Stimulated activated naive CD8-positive, alpha-beta T cell treated with anti-CD3 and anti-CD28 coated beads, Interleukin-15, Interleukin-2, amounts not matched to agents 100 ng/mL and 50 ng/mL, for 24 hours (primary cell): Measurements from ENCODE around the gene HLA-B.
"Not testable (repeated sequence)": the region's sequence is repeated elsewhere in the genome, so short reads cannot be mapped to it uniquely, and the experiment has no call there.

Source experiments
- H3K27ac Mint-ChIP-seq: one replicate; pipeline ENCODE4 v1.8.0; 2021; ENCODE audit warnings: mild to moderate bottlenecking, mixed read lengths
- H3K27me3 Mint-ChIP-seq: one replicate; pipeline ENCODE4 v1.8.0; 2021; ENCODE audit warnings: mixed read lengths
- H3K36me3 Mint-ChIP-seq: one replicate; pipeline ENCODE4 v1.8.0; 2021; ENCODE audit warnings: low read depth, mixed read lengths
- H3K4me1 Mint-ChIP-seq: one replicate; pipeline ENCODE4 v1.8.0; 2021; ENCODE audit warnings: low read depth, mixed read lengths
- H3K4me3 Mint-ChIP-seq: one replicate; pipeline ENCODE4 v1.8.0; 2021; ENCODE audit warnings: mild to moderate bottlenecking, mixed read lengths
- H3K9me3 Mint-ChIP-seq: one replicate; pipeline ENCODE4 v1.8.0; 2021; ENCODE audit warnings: mixed read lengths

Gene HLA-B

DNA sequence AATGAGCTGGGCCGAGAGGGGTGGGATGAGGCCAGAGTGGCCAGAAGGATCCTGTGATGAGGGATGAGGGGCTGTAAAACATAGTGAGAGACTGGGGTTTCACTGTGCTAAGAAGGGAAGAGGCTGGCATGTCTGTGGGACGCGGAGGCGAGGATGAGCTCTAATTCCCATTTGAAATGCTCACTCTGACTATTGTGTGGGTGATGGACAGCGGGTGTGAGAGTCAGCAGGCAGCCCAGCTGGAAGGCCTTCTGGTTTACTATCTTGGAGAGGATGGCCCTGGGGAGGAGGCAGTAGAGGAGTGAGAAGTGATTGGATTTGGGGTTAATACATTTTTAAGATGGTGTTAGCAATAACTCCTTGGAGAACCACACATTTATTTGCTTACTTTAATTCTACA, 37.0 kb upstream of the HLA-B start:
- Mint-ChIP-seq H3K4me3 (no peak overlapping the region), H3K27ac (no peak overlapping the region), H3K9me3 (no peaks in the 10 kb centered on the region), H3K36me3 (no peaks in the 10 kb centered on the region), H3K4me1 (peaks cover 16% of the 10 kb centered on the region), H3K27me3 (no peaks in the 10 kb centered on the region)

DNA sequence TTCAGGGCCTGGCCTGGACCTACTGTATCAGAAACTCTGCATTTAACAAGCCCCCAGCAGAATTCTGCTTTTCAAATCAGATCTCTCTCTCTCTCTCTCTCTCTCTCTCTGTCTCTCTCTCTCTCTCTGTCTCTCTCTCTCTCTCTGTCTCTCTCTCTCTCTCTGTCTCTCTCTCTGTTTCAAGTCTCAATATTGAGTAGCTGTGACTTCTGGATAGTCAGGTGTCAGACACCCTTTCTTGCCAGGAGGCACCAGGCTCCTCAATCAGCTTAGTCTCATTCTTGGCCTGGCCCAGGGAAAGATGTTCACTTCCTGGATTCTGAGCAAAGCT, 32.8 kb upstream of the HLA-B start:
- H3K27ac Mint-ChIP-seq, H3K27me3 Mint-ChIP-seq, H3K4me3 Mint-ChIP-seq, H3K9me3 Mint-ChIP-seq, H3K36me3 Mint-ChIP-seq, H3K4me1 Mint-ChIP-seq: not testable (repeated sequence)

DNA sequence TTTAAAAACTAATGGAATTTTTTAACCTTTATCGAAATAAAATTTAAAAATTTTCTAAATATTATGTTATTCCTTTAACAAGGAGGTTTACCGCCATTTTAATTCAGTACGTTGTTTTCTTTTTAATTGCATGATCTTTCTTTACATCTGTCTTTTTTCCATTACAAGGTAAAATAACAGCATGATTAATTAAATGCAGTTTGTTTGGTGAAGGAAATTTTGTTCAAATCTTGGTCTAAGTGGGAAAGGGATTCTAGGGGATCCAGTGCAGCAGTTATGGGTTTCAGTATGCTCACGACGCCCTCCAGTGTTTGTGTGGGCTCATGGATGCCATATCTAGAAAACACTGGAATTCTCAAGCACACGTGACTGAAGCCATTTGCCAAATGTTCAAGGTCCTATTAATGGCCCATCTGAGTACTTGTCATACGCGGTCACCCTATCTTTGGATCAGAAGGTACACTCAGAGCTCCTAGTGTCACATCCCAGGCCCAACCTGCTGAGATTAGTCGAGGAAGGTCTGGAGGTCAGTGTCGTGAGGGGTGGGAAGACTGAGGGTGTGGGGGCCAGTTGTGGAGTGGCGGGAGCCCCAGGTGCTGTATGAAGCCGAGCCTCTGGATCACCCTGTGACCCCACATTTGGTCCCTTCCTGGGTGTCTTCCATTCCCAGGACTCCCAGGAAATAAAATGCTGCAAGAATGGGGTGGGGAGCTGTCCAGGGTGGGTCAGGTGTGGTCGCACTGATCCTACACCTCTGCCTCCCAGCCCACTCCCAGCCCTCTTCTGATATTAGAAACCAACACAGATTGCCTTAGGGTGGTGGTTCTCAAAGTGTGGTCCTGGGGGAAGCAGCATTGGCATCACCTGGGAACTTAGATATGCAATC, 32.2 kb upstream of the HLA-B start:
- not testable (repeated sequence) for H3K4me3 Mint-ChIP-seq, H3K27me3 Mint-ChIP-seq, H3K36me3 Mint-ChIP-seq, H3K9me3 Mint-ChIP-seq, H3K4me1 Mint-ChIP-seq, H3K27ac Mint-ChIP-seq

DNA sequence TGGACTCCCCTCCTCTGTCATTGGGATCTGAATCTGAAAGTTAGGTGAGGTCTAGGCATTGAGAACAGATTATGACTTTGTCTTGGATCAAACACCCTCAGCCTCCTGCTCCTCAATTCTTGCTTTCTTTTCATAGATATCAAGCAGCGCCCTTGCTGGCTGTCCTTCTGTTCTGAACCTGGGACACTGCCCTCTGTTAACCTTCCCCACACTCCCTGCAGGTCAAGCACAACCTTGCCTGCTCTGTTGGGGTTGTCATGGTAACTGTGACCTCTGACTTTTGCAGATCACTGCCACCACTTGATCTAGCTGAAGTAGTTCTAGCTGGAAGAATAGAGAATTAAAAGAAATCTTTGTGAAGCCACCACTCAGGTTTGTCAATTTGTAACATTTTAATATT, 30.0 kb upstream of the HLA-B start:
- Mint-ChIP-seq H3K9me3 (no peaks in the 10 kb centered on the region), H3K27me3 (no peaks in the 10 kb centered on the region), H3K27ac (no peak overlapping the region), H3K36me3 (no peaks in the 10 kb centered on the region), H3K4me3 (no peak overlapping the region), H3K4me1 (no peaks in the 10 kb centered on the region)

DNA sequence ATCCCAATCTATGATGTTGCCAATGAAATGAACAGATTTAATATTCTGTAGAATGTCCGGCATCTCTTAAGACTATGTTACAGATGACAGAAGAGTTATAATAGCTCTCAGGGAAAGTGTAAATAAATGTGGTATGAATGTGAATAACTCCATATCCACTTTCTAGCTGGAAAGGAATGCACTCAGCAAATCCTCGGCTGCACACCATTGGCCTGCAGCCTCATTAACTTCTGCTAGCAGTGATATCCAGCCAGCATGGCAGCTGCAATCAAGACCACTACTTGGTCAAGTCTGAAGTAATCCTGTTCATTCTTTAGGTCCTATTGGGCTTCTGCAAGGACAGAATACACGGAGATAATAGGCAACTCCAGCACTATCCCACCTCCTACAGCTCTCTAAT, 29.1 kb upstream of the HLA-B start:
- H3K4me3 Mint-ChIP-seq = no peak overlapping the region
- H3K36me3 Mint-ChIP-seq = no peaks in the 10 kb centered on the region
- no peak overlapping the region for H3K27ac Mint-ChIP-seq
- H3K9me3 Mint-ChIP-seq = no peaks in the 10 kb centered on the region
- no peaks in the 10 kb centered on the region for H3K4me1 Mint-ChIP-seq
- H3K27me3 Mint-ChIP-seq = peaks cover 5% of the 10 kb centered on the region

DNA sequence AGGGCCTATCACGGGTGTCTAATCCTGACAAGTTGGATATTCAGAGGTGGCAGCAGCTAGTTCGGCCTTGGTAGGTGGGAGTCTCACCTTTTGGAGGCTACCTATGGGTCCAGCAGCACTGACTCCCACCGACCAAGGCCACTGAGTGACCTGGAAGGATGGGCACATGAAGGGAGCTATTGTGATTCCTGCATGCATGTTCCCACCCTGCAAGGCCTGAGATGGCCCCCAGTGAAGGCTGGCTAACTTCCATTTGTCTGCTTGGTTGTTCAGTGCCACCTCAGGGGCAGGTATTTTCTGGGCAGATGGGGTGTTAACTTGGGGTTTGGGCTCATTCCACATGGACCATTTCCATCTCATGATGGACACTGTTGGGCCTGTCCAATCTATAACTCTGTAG, 28.1 kb upstream of the HLA-B start:
- H3K4me1 Mint-ChIP-seq = no peaks in the 10 kb centered on the region
- H3K9me3 Mint-ChIP-seq = no peaks in the 10 kb centered on the region
- no peaks in the 10 kb centered on the region for H3K36me3 Mint-ChIP-seq
- no peak overlapping the region for H3K4me3 Mint-ChIP-seq
- peaks cover 13% of the 10 kb centered on the region for H3K27me3 Mint-ChIP-seq
- no peak overlapping the region for H3K27ac Mint-ChIP-seq

DNA sequence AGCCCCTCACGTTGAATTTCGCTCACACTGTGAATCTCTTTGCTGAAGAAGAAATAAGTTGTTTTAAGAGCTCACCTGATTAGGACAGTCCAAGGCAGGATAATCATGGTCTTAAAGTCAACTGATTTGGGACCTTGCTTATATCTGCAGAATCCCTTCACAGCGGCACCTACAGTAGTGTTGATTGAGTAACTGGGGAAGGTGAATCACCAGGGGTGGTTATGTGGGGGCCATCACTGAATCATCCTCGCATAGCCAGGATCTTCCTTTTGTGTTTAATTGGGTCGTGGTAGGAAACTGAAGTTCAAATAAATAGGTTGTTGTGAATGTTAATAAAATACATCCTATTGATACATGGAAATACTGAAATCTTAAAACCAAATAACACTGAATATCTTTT, 26.2 kb upstream of the HLA-B start:
- H3K27ac Mint-ChIP-seq = no peak overlapping the region
- no peaks in the 10 kb centered on the region for H3K9me3 Mint-ChIP-seq
- no peaks in the 10 kb centered on the region for H3K4me1 Mint-ChIP-seq
- H3K36me3 Mint-ChIP-seq = no peaks in the 10 kb centered on the region
- H3K4me3 Mint-ChIP-seq = no peak overlapping the region
- H3K27me3 Mint-ChIP-seq = peaks cover 27% of the 10 kb centered on the region

DNA sequence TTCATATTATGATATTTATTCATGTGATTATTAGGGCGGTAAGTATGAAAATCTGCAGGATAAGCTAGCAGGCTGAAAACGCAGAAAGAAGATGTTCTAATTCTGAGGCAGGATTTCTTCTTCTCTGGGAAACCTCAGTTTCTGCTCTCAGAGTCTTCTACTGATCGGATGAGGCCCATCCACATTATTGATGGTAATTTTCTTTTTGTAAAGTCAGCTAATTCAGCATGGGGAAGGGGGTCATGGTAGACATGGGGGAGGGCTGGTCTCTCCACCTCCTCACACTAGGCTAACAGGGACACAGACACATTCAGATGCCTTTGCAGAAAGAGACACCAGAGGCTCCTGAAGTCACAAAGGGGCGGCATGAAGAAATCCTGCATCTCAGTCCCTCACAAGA, 24.7 kb upstream of the HLA-B start:
- no peaks in the 10 kb centered on the region for H3K4me1 Mint-ChIP-seq
- H3K36me3 Mint-ChIP-seq = no peaks in the 10 kb centered on the region
- H3K9me3 Mint-ChIP-seq = no peaks in the 10 kb centered on the region
- H3K4me3 Mint-ChIP-seq = no peak overlapping the region
- no peak overlapping the region for H3K27ac Mint-ChIP-seq
- peaks cover 33% of the 10 kb centered on the region for H3K27me3 Mint-ChIP-seq

DNA sequence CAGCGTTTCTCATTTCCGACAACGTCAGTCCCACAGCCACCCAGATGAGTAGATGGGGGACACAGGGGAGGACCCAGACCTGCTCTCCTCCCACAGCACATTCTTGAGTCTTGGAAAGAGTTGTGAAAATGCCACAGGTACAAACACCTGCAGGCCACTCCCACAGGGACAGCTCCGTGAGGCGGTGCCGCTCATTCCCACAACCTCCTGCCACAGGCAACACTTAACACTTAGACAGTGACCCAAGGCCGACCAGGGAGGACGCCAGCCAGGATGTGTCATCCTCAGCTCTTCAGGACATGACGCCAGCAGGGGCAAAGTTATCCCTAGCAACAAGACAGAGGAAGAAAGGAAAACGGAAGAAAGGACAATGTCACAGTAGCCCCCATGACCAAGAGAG, 22.9 kb upstream of the HLA-B start:
- H3K27ac Mint-ChIP-seq = no peak overlapping the region
- H3K27me3 Mint-ChIP-seq = peaks cover 33% of the 10 kb centered on the region

DNA sequence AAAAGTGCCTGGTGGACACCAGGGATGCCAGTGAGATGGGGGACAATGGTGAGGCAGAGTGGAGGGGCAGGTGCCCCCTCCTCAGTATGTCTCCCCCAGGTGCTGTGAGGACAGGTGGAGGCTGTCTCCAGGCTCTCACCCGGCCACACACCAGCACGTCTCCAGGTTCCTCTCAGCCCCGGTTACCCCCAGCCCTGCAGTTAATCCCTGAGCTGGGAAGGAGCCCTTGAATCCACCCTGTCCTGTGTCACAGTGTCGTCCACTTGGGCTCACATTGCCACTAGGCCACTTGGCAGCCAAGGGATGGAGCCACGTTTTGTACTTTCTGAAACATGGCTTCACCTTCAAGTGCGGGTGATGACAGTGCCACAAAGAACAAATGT, 21.7 kb upstream of the HLA-B start:
- H3K27ac Mint-ChIP-seq = no peak overlapping the region
- no peaks in the 10 kb centered on the region for H3K36me3 Mint-ChIP-seq
- no peaks in the 10 kb centered on the region for H3K4me1 Mint-ChIP-seq
- H3K4me3 Mint-ChIP-seq = no peak overlapping the region
- H3K9me3 Mint-ChIP-seq = no peaks in the 10 kb centered on the region
- H3K27me3 Mint-ChIP-seq = peaks cover 33% of the 10 kb centered on the region

More for the DNA sequence above, 22.9 kb upstream of the HLA-B start:
- Mint-ChIP-seq H3K4me3 (no peak overlapping the region), H3K4me1 (no peaks in the 10 kb centered on the region), H3K9me3 (no peaks in the 10 kb centered on the region), H3K36me3 (no peaks in the 10 kb centered on the region)

DNA sequence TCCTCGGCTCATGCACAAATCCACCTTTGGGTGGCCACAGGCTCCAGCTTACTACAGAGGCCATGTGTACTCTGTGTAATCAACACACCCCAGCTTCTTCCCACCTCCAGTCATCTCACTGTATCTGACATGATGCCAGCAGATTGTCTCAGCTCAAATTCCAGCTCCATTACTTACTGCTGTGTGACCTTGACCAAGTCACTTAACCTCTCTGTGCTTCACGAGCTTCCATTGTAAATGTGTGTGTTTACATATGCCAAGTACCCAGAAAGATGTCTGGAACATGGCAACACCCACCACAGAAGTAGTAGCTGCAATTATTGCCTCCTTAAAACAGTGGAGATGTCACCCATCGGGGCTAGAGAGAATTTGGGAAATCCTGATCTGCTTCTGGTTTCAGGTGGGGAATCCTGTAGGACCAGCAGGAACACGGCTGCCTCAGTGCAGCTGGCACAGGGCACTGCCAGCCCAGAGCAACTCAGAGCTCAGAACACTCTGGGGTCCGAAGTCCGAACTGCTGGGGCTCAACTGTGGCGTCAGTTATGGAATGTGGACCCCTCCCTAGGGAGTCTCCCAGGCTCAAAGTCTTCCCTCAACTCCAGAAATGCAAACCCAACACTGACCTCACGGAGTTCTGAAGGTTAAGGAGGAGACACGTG, 21.2 kb upstream of the HLA-B start:
- Mint-ChIP-seq H3K9me3 (no peaks in the 10 kb centered on the region), H3K27ac (no peak overlapping the region)

DNA sequence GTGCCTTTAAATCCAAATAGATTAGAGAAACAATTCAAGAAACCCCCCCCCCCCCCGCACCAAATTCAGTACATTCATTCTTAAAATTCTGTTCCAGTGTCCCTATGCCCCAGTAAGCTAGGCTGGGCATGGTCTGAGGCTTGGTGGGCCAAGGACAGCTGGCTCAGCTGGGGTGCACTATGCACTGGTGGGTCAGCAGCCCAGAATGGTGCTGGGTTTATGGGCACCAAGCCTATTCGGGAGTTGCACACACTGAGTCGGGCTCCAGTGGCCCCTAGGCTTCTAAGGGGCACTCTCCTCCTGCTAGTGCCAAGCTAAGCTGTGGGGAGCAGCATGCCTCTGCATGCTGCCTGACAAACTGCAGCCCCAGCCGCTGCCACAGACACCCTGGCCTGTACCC, 20.1 kb upstream of the HLA-B start:
- no peak overlapping the region for H3K27ac Mint-ChIP-seq
- H3K9me3 Mint-ChIP-seq = peaks cover 11% of the 10 kb centered on the region
- peaks cover 2% of the 10 kb centered on the region for H3K4me1 Mint-ChIP-seq
- H3K4me3 Mint-ChIP-seq = no peak overlapping the region
- H3K36me3 Mint-ChIP-seq = peaks cover 5% of the 10 kb centered on the region
- H3K27me3 Mint-ChIP-seq = peaks cover 43% of the 10 kb centered on the region

More for the DNA sequence above, 21.2 kb upstream of the HLA-B start:
- H3K4me1 Mint-ChIP-seq = no peaks in the 10 kb centered on the region
- H3K4me3 Mint-ChIP-seq = no peak overlapping the region
- H3K27me3 Mint-ChIP-seq = peaks cover 33% of the 10 kb centered on the region
- H3K36me3 Mint-ChIP-seq = no peaks in the 10 kb centered on the region

DNA sequence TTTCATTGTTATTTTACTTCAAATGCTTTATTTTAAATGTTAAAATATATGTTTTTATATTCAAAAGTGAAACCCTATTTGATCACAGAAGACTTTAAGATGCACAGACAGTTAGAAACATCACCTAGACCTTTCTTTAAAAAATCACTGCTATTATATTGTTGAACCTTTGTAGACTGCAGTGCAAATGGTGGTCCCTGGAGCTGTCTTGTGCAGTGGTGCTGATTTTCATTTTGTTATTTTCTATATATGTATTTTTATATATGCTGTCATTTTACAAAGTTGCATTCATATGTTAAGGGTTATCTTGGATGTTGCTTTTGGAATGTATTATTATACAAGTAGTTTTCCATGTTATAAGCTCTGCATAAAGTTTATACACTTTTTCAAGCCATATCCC, 18.7 kb upstream of the HLA-B start:
- no peak overlapping the region for H3K27ac Mint-ChIP-seq
- H3K9me3 Mint-ChIP-seq = peaks cover 15% of the 10 kb centered on the region
- no peak overlapping the region for H3K4me3 Mint-ChIP-seq
- H3K4me1 Mint-ChIP-seq = peaks cover 3% of the 10 kb centered on the region
- peaks cover 39% of the 10 kb centered on the region for H3K27me3 Mint-ChIP-seq
- peaks cover 7% of the 10 kb centered on the region for H3K36me3 Mint-ChIP-seq

DNA sequence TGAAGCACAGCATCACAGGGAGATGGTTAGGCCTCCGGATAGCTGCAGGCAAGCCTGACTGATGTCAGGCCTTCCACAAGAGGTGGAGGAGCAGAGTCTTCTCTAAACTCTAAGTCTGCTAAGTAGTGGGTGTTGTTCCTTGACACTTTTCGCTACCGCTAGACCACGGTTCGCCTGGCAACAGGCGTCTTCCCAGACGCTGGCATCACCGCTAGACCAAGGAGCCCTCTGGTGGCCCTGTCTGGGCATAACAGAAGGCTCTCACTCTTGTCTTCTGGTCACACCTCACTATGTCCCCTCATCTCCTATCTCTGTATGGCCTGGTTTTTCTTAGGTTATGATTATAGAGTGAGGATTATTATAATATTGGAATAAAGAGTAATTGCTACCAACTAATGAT, 17.1 kb upstream of the HLA-B start:
- H3K36me3 Mint-ChIP-seq, H3K4me1 Mint-ChIP-seq, H3K27ac Mint-ChIP-seq, H3K4me3 Mint-ChIP-seq: not testable (repeated sequence)
- H3K9me3 Mint-ChIP-seq = peaks cover 15% of the 10 kb centered on the region
- peaks cover 34% of the 10 kb centered on the region for H3K27me3 Mint-ChIP-seq

DNA sequence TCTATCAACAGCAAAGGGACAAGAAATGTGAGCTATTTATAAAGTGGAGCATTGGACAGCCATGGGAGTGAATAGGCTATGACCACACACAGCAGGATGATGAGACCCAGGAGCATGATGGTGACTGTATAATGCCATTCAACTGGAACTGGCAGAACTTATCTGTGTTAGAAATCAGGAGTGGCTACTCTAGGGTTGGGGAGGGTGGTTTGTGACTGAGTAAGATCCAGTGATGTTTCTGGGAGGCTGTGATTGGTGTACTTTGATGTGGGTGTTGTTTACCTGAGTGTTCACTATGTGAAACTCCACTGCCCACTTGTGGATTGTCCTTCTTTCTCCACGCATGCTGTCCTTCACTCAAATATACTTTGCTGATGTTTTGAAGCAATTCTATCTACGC, 11.5 kb upstream of the HLA-B start:
- no peak overlapping the region for H3K4me3 Mint-ChIP-seq
- H3K36me3 Mint-ChIP-seq = peaks cover 7% of the 10 kb centered on the region
- H3K27me3 Mint-ChIP-seq = peaks cover 37% of the 10 kb centered on the region
- H3K27ac Mint-ChIP-seq = no peak overlapping the region
- peaks cover 15% of the 10 kb centered on the region for H3K9me3 Mint-ChIP-seq
- H3K4me1 Mint-ChIP-seq = peaks cover 29% of the 10 kb centered on the region
